GM12878 (cell line): ENCODE results near the gene S100A3. TPM values are rescaled to one million over a fixed set of nuclear protein-coding genes. Genes with fewer than 3 reads are reported as not detected.

Source experiments
- ATAC-seq: fragments of 200-7000 bp; cut with Tn5 transposase; 3 replicates; pipeline ENCODE4 v1.9.1; 2020; ENCODE audit warnings: mild to moderate bottlenecking, moderate library complexity
- BruUV-seq: library from RNA; stranded (reverse); fragments of 400-500 nt; replicated peaks from 2 replicates; lab custom pipeline; 2021; lab: Mats Ljungman, UMichigan
- CTCF ChIA-PET: fragments of 300-600 bp; sonication (Branson Sonifier 250); formaldehyde crosslinking; extraction: SDS; loops from one replicate; lab custom pipeline; 2021; ENCODE audit warnings: inconsistent platforms; lab: Yijun Ruan, JAX
- POLR2A ChIA-PET: fragments of 350-600 bp; formaldehyde crosslinking; extraction: SDS; loops from one replicate; lab custom pipeline; 2021; ENCODE audit warnings: inconsistent platforms; lab: Charles Lee
- RAD21 ChIA-PET: fragments of 300-600 bp; sonication (Branson Sonifier 250); formaldehyde crosslinking; loops from one replicate; lab custom pipeline; 2023; ENCODE audit warnings: antibody characterized with exemption; ENCODE audit not compliant: unreplicated experiment; lab: Charles Lee
- SMC1A ChIA-PET: fragments of 300-600 bp; sonication (Branson Sonifier 250); formaldehyde crosslinking; loops from one replicate; lab custom pipeline; 2023; ENCODE audit not compliant: unreplicated experiment, uncharacterized antibody; lab: Charles Lee
- DNase-seq: peaks from one replicate; pipeline ENCODE4 v3.0.0-alpha.2; 2011; ENCODE audit warnings: low read depth, low spot score
- FAIRE-seq: peaks from 3 replicates; lab custom pipeline; 2011; peaks lifted over from hg19 to GRCh38; lab: Jason Lieb, UNC
- H2AFZ ChIP-seq: 2 replicates; pipeline ENCODE4 v1.6.0; 2011; ENCODE audit warnings: low read depth, low read length, control low read depth; ENCODE audit not compliant: control insufficient read depth
- H3K27ac ChIP-seq: 2 replicates; pipeline ENCODE4 v1.5.1; 2011; ENCODE audit warnings: control low read depth; ENCODE audit not compliant: control insufficient read depth, insufficient read depth
- H3K27me3 ChIP-seq, 2 experiments: replicated peaks in 1 of 2; 2 replicates each; pipeline versions ENCODE4 v1.6.0 to v1.6.1; 2011; ENCODE audit warnings: low read length in 1 of 2; ENCODE audit not compliant: control insufficient read depth in 2 of 2, insufficient read depth in 2 of 2
- H3K36me3 ChIP-seq, 2 experiments: 2 replicates each; pipeline ENCODE4 v1.5.1; 2011; ENCODE audit warnings: low read length in 1 of 2; ENCODE audit not compliant: control insufficient read depth in 2 of 2, insufficient read depth in 2 of 2
- H3K4me1 ChIP-seq: 2 replicates; pipeline ENCODE4 v1.6.1; 2011; ENCODE audit warnings: mild to moderate bottlenecking, low read length, moderate library complexity, mixed read lengths; ENCODE audit not compliant: control insufficient read depth, insufficient read depth
- H3K4me2 ChIP-seq: 2 replicates; pipeline ENCODE4 v1.6.0; 2011; ENCODE audit warnings: control low read depth; ENCODE audit not compliant: control insufficient read depth, insufficient read depth
- H3K4me3 ChIP-seq: fragments of 200-600 bp; sonication (generic); 2 replicates; pipeline ENCODE4 v1.5.1; 2016
- H3K79me2 ChIP-seq: 2 replicates; pipeline ENCODE4 v1.6.0; 2011; ENCODE audit warnings: low read length; ENCODE audit not compliant: control insufficient read depth, insufficient read depth
- H3K9ac ChIP-seq: 2 replicates; pipeline ENCODE4 v1.8.0; 2011; ENCODE audit warnings: low read length, control low read depth, mixed read lengths; ENCODE audit not compliant: control insufficient read depth, insufficient read depth
- H3K9me3 ChIP-seq: replicated peaks from 3 replicates; pipeline ENCODE4 v1.5.1; 2011; ENCODE audit warnings: mild to moderate bottlenecking, low read length; ENCODE audit not compliant: control insufficient read depth, insufficient read depth
- H4K20me1 ChIP-seq: 2 replicates; pipeline ENCODE4 v1.6.0; 2011; ENCODE audit not compliant: control insufficient read depth, insufficient read depth
- BRCA1 ChIP-seq: IDR thresholded peaks from 2 replicates; pipeline ENCODE4 v1.6.1; 2011; ENCODE audit warnings: low read depth, low read length, improper control_type of control experiment
- EGR1 ChIP-seq, 2 experiments: IDR thresholded peaks; 1 replicate in 1 of 2; 2 replicates in 1 of 2; pipeline ENCODE4 v1.6.1; 2011 to 2012; ENCODE audit warnings: low read depth in 2 of 2, low read length in 2 of 2, borderline replicate concordance in 1 of 2, mild to moderate bottlenecking in 1 of 2, moderate library complexity in 1 of 2
- GATAD2B ChIP-seq: fragments of 450-650 bp; conservative IDR thresholded peaks from 2 replicates; pipeline ENCODE4 v1.6.1; 2017; ENCODE audit warnings: low read depth, mild to moderate bottlenecking, moderate library complexity
- IKZF1 ChIP-seq: fragments of 450-650 bp; conservative IDR thresholded peaks from 2 replicates; pipeline ENCODE4 v1.6.1; 2017; ENCODE audit warnings: antibody characterized with exemption, mild to moderate bottlenecking
- KLF5 ChIP-seq: fragments of 450-650 bp; IDR thresholded peaks from 2 replicates; pipeline ENCODE4 v1.6.1; 2014; ENCODE audit warnings: mild to moderate bottlenecking; ENCODE audit not compliant: partially characterized antibody
- NBN ChIP-seq: fragments of 450-650 bp; IDR thresholded peaks from 2 replicates; pipeline ENCODE4 v1.6.1; 2016
- PAX5 ChIP-seq: IDR thresholded peaks from 2 replicates; pipeline ENCODE4 v1.6.1; 2011; ENCODE audit warnings: low read depth, low read length, borderline replicate concordance
- POLR2A ChIP-seq: IDR thresholded peaks from 2 replicates; pipeline ENCODE4 v1.6.1; 2011; ENCODE audit warnings: low read depth, mild to moderate bottlenecking, low read length
- TCF3 ChIP-seq: IDR thresholded peaks from 2 replicates; pipeline ENCODE4 v1.6.1; 2012; ENCODE audit warnings: low read depth, mild to moderate bottlenecking, low read length, borderline replicate concordance; ENCODE audit not compliant: insufficient read depth
- ZNF384 ChIP-seq: IDR thresholded peaks from 2 replicates; pipeline ENCODE4 v1.6.1; 2012; ENCODE audit warnings: low read depth, mild to moderate bottlenecking, low read length, improper control_type of control experiment, borderline replicate concordance
- WGBS: methylation state at CpG from one replicate; pipeline ENCODE4 v1.1.6; 2016; ENCODE audit warnings: low lambda C conversion rate; ENCODE audit not compliant: insufficient replicate concordance, insufficient coverage; ENCODE audit errors: missing lambda C conversion rate; 5-methylcytosine and 5-hydroxymethylcytosine counted together
- in situ Hi-C: fragments of 300-500 bp; cut with MboI; formaldehyde crosslinking; loops from 9 replicates; pipeline ENCODE4 v1.14.3; 2018; ENCODE audit warnings: mixed read lengths
- intact Hi-C: fragments of 100-400 bp; cut with micrococcal nuclease; formaldehyde crosslinking; loops from one replicate; pipeline ENCODE4 v1.14.2; 2022; ENCODE audit not compliant: unreplicated experiment
- polyA plus RNA-seq, 11 experiments: library from polyadenylated mRNA; depleted of rRNA in 4 of 11; unstranded in 6 of 11; stranded (reverse) in 5 of 11; fragments of >200 nt; fragmentation: Nextera tagmentation in 4 of 11; fragmentation: Illumina TruSeq in 1 of 11; extraction: Ambion mirVana in 4 of 11; extraction: Trizol in 1 of 11; gene quantifications; 1 replicate in 1 of 11; 2 replicates in 10 of 11; pipeline versions ENCODE4 v1.2.1 to v1.2.3, GENCODE V29; 2011 to 2016; ENCODE audit warnings: inconsistent platforms in 2 of 11, missing spikeins in 2 of 11, low read depth in 1 of 11
- total RNA-seq, 4 experiments: library from RNA; depleted of rRNA in 3 of 4; stranded (reverse); fragments of >200 nt in 3 of 4; fragmentation: Illumina TruSeq in 1 of 4; extraction: Trizol in 1 of 4; gene quantifications; 2 replicates each; pipeline versions ENCODE4 v1.2.1 to v1.2.3, GENCODE V29; 2013 to 2021
- TF ChIP-seq, protein P1 (sequence below): fragments of 450-650 bp; IDR thresholded peaks from 2 replicates; pipeline ENCODE4 v1.6.1; 2017; ENCODE audit warnings: antibody characterized with exemption, mild to moderate bottlenecking, moderate library complexity
- TF ChIP-seq, protein P2 (sequence below): fragments of 450-650 bp; IDR thresholded peaks from 2 replicates; pipeline ENCODE4 v1.6.1; 2016; ENCODE audit warnings: mild to moderate bottlenecking, moderate library complexity, borderline replicate concordance
- TF ChIP-seq, protein P3 (sequence below): IDR thresholded peaks from 2 replicates; pipeline ENCODE4 v1.6.1; 2011; ENCODE audit warnings: mild to moderate bottlenecking, low read depth, low read length, moderate library complexity; ENCODE audit not compliant: insufficient replicate concordance

Gene S100A3
- total and polyA plus RNA-seq, 10 of the 15 experiments (the other 5 are each of a cell fraction or from before 2014, with no cell fraction given) = 0.32 to 0.45 TPM; not detected in 8

DNA sequence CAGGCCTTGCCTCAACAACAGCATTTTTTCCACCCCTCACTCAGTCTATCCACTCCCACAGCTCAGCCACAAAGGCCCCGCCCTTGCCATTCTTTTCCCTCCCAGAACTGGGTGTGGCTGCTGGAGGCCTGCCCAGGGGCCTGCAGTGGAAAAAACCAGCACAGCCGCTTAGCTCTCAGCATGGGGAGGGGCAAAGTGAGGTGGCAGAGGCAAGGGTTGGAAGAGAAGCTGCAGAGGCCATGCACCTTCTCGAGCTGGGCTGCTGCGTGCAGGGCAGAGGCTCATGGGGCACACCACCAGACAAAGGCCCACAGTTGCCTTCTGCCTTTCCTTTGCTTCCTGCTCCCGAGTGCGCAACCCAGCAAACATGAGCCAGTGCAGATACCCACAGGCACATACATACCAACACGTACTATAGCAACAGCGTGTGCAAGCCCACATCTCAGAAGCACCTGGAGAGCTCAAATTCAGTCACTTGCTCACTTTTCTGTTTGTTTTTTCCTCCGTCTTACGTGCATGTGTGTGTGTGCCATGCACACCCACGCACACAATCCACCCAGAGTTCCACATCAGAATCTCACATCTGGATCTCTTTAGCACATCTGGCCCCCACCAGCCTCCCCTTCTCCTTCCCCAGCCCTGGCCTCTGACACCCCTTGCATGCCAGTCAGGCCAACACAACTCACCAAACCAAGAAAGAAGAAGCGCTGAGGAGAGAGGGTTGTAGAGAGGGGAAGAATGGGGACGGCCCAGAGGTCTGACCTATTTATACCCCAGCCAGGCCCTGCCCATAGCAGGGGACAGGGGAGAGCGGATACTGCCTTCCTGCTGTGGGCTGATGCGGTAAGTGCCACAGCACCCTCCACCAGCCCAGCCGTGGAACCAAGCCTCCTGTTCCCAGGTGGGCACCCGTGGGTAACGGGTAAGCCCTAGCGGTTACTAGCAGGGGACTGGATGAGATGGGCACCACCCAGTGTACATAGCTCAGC is 3.7 kb downstream of the S100A3 start, which contains the start of gene S100A4:
Gene S100A4, minus strand, starts transcription at position 740 of the 989 bp plus-strand sequence. CDS start 1,012 bp downstream, outside the sequence.
- ATAC-seq = peak; percentile 85
- intact Hi-C loops (no loop called here), in situ Hi-C loops (no loop called here)
- H3K27me3 ChIP-seq = no peaks in the 10 kb centered on the region
- CTCF ChIA-PET = interaction anchor here (0.6 to 4.3 kb wide), 13 partner anchors 8 to 193 kb away, joined by 3 to 46 read pairs (median 4); partner anchors contain the start of genes S100A2 and S100A6
- H2AFZ ChIP-seq = peak within 1 kb of the TSS; percentile 71
- H3K36me3 ChIP-seq = no peaks in the 10 kb centered on the region
- RAD21 ChIA-PET = interaction anchor here (0.7 to 3.5 kb wide), 8 partner anchors 11 to 114 kb away, joined by 3 to 38 read pairs (median 4); partner anchors contain the start of genes CHTOP, S100A2 and S100A6
- POLR2A ChIA-PET = interaction anchor here (0.5 to 4.1 kb wide), 9 partner anchors 8 to 89 kb away, joined by 3 to 34 read pairs (median 4); partner anchors contain the start of genes S100A2 and S100A6
- peak within 1 kb of the TSS; percentile 69 for H3K4me2 ChIP-seq
- no peaks in the 10 kb centered on the region for H3K79me2 ChIP-seq
- peak; percentile 46 for DNase-seq
- no peaks in the 10 kb centered on the region for H4K20me1 ChIP-seq
- H3K4me1 ChIP-seq = peaks cover 25% of the 10 kb centered on the region
- peak; percentile 65 for FAIRE-seq
- no peak within 1 kb of the TSS for H3K27ac ChIP-seq
- BruUV-seq = no TSS peak
- no peaks in the 10 kb centered on the region for H3K9me3 ChIP-seq
- SMC1A ChIA-PET = interaction anchor here (0.7 to 3.4 kb wide), 11 partner anchors 8 to 203 kb away, joined by 3 to 18 read pairs (median 5); partner anchors contain the start of gene S100A6
- 0 out of 2 replicates have a peak within 1 kb of the TSS, but pooled peaks have one; percentile 8 for H3K9ac ChIP-seq
- no peak within 1 kb of the TSS for H3K4me3 ChIP-seq
- WGBS = 24% methylated on average over 19 of the region's 19 CpGs
- TF ChIP-seq TCF3 (no peak), BRCA1 (no peak), GATAD2B (peak; percentile 62), IKZF1 (0 out of 2 replicates have a peak, but pooled peaks have one; percentile 7), KLF5 (peak; percentile 56), PAX5 (no peak), EGR1 (IDR thresholded peaks at IDR 0.05; ENCODE audit: borderline replicate concordance in 1 of 2, low read depth in 2 of 2, low read length in 2 of 2) (0 out of 3 replicates have a peak, but pooled peaks of 1 of the 2 experiments have one; percentile 47), NBN (0 out of 2 replicates have a peak, but pooled peaks have one; percentile 19), ZNF384 (no peak), POLR2A (peak; percentile 58; the same call in 1 of the 2 replicates)
- TF ChIP-seq, protein P1, sequence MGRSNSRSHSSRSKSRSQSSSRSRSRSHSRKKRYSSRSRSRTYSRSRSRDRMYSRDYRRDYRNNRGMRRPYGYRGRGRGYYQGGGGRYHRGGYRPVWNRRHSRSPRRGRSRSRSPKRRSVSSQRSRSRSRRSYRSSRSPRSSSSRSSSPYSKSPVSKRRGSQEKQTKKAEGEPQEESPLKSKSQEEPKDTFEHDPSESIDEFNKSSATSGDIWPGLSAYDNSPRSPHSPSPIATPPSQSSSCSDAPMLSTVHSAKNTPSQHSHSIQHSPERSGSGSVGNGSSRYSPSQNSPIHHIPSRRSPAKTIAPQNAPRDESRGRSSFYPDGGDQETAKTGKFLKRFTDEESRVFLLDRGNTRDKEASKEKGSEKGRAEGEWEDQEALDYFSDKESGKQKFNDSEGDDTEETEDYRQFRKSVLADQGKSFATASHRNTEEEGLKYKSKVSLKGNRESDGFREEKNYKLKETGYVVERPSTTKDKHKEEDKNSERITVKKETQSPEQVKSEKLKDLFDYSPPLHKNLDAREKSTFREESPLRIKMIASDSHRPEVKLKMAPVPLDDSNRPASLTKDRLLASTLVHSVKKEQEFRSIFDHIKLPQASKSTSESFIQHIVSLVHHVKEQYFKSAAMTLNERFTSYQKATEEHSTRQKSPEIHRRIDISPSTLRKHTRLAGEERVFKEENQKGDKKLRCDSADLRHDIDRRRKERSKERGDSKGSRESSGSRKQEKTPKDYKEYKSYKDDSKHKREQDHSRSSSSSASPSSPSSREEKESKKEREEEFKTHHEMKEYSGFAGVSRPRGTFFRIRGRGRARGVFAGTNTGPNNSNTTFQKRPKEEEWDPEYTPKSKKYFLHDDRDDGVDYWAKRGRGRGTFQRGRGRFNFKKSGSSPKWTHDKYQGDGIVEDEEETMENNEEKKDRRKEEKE = peak; percentile 66; the same call in 1 of the 2 replicates
- TF ChIP-seq, protein P2, sequence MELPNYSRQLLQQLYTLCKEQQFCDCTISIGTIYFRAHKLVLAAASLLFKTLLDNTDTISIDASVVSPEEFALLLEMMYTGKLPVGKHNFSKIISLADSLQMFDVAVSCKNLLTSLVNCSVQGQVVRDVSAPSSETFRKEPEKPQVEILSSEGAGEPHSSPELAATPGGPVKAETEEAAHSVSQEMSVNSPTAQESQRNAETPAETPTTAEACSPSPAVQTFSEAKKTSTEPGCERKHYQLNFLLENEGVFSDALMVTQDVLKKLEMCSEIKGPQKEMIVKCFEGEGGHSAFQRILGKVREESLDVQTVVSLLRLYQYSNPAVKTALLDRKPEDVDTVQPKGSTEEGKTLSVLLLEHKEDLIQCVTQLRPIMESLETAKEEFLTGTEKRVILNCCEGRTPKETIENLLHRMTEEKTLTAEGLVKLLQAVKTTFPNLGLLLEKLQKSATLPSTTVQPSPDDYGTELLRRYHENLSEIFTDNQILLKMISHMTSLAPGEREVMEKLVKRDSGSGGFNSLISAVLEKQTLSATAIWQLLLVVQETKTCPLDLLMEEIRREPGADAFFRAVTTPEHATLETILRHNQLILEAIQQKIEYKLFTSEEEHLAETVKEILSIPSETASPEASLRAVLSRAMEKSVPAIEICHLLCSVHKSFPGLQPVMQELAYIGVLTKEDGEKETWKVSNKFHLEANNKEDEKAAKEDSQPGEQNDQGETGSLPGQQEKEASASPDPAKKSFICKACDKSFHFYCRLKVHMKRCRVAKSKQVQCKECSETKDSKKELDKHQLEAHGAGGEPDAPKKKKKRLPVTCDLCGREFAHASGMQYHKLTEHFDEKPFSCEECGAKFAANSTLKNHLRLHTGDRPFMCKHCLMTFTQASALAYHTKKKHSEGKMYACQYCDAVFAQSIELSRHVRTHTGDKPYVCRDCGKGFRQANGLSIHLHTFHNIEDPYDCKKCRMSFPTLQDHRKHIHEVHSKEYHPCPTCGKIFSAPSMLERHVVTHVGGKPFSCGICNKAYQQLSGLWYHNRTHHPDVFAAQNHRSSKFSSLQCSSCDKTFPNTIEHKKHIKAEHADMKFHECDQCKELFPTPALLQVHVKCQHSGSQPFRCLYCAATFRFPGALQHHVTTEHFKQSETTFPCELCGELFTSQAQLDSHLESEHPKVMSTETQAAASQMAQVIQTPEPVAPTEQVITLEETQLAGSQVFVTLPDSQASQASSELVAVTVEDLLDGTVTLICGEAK = no peak
- TF ChIP-seq, protein P3, sequence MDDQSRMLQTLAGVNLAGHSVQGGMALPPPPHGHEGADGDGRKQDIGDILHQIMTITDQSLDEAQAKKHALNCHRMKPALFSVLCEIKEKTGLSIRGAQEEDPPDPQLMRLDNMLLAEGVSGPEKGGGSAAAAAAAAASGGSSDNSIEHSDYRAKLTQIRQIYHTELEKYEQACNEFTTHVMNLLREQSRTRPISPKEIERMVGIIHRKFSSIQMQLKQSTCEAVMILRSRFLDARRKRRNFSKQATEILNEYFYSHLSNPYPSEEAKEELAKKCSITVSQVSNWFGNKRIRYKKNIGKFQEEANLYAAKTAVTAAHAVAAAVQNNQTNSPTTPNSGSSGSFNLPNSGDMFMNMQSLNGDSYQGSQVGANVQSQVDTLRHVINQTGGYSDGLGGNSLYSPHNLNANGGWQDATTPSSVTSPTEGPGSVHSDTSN = no peak
